ENCODE results near the gene ZNF770. TPM values are rescaled to one million over a fixed set of nuclear protein-coding genes. Genes with fewer than 3 reads are reported as not detected.
"Not testable (repeated sequence)": the region's sequence is repeated elsewhere in the genome, so short reads cannot be mapped to it uniquely, and the experiment has no call there.

ZNF770 gene
- total RNA-seq, 1 donor: 34.7 TPM

DNA sequence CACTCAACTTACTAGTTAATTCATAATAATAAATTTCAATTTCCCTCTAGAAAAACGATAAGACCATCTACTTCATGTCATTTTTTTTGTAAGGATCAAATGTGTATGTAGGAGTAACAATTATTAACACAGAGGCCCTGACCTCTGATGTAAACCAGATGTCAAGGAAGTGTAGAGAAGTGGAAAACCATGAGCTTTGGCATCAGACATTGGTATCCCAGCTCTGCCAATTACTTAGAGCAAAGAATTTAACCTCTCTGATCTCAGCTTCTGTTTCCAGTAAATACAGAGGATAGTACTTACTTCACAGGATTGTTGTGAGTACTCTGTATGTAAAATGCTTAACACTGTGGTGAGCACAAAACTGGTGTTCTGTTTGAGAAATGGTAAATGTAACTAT is 36.1 kb downstream of the ZNF770 start:
- no peaks in the 10 kb centered on the region for H3K4me1 ChIP-seq (ENCODE audit: insufficient read depth, low read length)
- TF ChIP-seq, protein P1, sequence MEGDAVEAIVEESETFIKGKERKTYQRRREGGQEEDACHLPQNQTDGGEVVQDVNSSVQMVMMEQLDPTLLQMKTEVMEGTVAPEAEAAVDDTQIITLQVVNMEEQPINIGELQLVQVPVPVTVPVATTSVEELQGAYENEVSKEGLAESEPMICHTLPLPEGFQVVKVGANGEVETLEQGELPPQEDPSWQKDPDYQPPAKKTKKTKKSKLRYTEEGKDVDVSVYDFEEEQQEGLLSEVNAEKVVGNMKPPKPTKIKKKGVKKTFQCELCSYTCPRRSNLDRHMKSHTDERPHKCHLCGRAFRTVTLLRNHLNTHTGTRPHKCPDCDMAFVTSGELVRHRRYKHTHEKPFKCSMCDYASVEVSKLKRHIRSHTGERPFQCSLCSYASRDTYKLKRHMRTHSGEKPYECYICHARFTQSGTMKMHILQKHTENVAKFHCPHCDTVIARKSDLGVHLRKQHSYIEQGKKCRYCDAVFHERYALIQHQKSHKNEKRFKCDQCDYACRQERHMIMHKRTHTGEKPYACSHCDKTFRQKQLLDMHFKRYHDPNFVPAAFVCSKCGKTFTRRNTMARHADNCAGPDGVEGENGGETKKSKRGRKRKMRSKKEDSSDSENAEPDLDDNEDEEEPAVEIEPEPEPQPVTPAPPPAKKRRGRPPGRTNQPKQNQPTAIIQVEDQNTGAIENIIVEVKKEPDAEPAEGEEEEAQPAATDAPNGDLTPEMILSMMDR (IDR thresholded peaks at IDR 0.05; ENCODE audit: extremely low read depth, low read depth, low read length): no peak
- no peak overlapping the region for H3K4me3 ChIP-seq (ENCODE audit: insufficient read depth, low read length)
- DNase-seq (ENCODE audit: insufficient read length, low spot score, missing footprints): no peak
- no peak overlapping the region for H3K4me2 ChIP-seq (ENCODE audit: insufficient read depth, low read length)
- peaks cover 6% of the 10 kb centered on the region for H4K20me1 ChIP-seq (ENCODE audit: insufficient read depth, low read length)
- H3K36me3 ChIP-seq (ENCODE audit: insufficient read depth, low read length): peaks cover 16% of the 10 kb centered on the region
- H3K9me3 ChIP-seq (ENCODE audit: low read depth, low read length): no peaks in the 10 kb centered on the region
- no peak overlapping the region for H2AFZ ChIP-seq (ENCODE audit: low read length)
- H3K27ac ChIP-seq (ENCODE audit: low read depth, low read length): no peak overlapping the region
- H3K27me3 ChIP-seq (ENCODE audit: insufficient read depth, low read length): no peaks in the 10 kb centered on the region
- H3K79me2 ChIP-seq (ENCODE audit: insufficient read depth, low read length): peaks cover 4% of the 10 kb centered on the region

DNA sequence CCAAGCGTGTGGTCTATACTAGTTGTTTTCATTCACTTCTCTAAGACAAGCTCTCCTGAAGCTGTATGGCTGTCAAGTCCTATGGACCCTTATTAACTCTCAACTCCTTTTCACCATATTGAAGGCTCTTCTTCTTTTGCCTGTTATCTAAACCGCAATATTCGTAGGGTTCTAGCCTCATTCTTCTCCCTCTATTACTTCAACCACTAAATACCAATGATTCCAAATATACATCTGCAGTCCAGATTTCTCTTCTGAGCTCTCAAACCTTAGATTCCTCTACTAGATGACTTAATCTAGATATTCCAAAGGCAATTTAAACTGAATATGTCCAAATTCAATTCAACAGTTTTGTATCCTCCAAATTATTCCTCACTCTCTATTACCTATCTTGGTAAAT is 43.2 kb downstream of the ZNF770 start:
- no peak overlapping the region for H3K27ac ChIP-seq (ENCODE audit: low read depth, low read length)
- peaks cover 6% of the 10 kb centered on the region for H4K20me1 ChIP-seq (ENCODE audit: insufficient read depth, low read length)
- no peaks in the 10 kb centered on the region for H3K9me3 ChIP-seq (ENCODE audit: low read depth, low read length)
- no peaks in the 10 kb centered on the region for H3K27me3 ChIP-seq (ENCODE audit: insufficient read depth, low read length)
- H3K79me2 ChIP-seq (ENCODE audit: insufficient read depth, low read length): no peaks in the 10 kb centered on the region
- peaks cover 13% of the 10 kb centered on the region for H3K36me3 ChIP-seq (ENCODE audit: insufficient read depth, low read length)
- no peak overlapping the region for H2AFZ ChIP-seq (ENCODE audit: low read length)
- no peak overlapping the region for H3K4me2 ChIP-seq (ENCODE audit: insufficient read depth, low read length)
- TF ChIP-seq, protein P1 (IDR thresholded peaks at IDR 0.05; ENCODE audit: extremely low read depth, low read depth, low read length): no peak
- DNase-seq (ENCODE audit: insufficient read length, low spot score, missing footprints): no peak
- peaks cover 7% of the 10 kb centered on the region for H3K4me1 ChIP-seq (ENCODE audit: insufficient read depth, low read length)
- no peak overlapping the region for H3K4me3 ChIP-seq (ENCODE audit: insufficient read depth, low read length)

DNA sequence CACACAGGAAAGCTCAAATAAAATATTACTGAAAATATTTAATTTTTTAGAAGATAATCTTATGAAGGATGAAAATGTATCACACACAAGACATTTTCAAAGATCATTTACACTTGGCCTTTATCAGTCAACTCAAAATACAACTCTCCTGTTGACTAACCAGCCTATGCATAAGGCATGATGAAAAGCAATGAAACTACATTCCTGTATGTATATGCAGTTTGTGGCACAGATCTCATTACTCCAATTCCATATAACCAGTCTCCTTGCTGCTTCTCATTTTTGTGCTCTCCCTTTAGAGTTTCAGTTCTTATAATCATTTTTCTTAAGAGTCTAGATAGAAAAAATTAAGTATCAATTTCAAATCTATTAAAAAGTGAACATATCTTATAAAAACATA is 44.4 kb downstream of the ZNF770 start:
- Histone ChIP-seq H4K20me1 (ENCODE audit: insufficient read depth, low read length) (peaks cover 6% of the 10 kb centered on the region), H3K4me3 (ENCODE audit: insufficient read depth, low read length) (no peak overlapping the region), H3K36me3 (ENCODE audit: insufficient read depth, low read length) (peaks cover 20% of the 10 kb centered on the region), H3K27ac (ENCODE audit: low read depth, low read length) (no peak overlapping the region), H3K4me2 (ENCODE audit: insufficient read depth, low read length) (no peak overlapping the region), H3K4me1 (ENCODE audit: insufficient read depth, low read length) (peaks cover 7% of the 10 kb centered on the region), H2AFZ (ENCODE audit: low read length) (no peak overlapping the region), H3K9me3 (ENCODE audit: low read depth, low read length) (no peaks in the 10 kb centered on the region), H3K79me2 (ENCODE audit: insufficient read depth, low read length) (no peaks in the 10 kb centered on the region), H3K27me3 (ENCODE audit: insufficient read depth, low read length) (no peaks in the 10 kb centered on the region)
- TF ChIP-seq, protein P1 (IDR thresholded peaks at IDR 0.05; ENCODE audit: extremely low read depth, low read depth, low read length): no peak
- no peak for DNase-seq (ENCODE audit: insufficient read length, low spot score, missing footprints)

DNA sequence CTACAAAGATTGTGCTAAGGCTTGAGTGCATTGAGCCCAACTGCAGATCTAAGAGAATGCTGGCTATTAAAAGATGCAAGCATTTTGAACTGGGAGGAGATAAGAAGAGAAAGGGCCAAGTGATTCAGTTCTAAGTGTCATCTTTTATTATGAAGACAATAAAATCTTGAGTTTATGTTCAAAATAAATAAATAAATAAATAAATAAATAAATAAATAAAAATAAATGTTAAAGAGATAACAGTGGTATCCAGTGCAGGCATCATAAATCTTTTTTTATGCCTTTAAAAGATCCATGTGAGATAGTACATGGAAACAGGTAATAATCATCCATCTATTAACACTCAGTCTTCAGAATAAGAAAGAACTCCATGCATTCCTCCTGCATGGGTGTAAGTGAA is 44.8 kb downstream of the ZNF770 start:
- not testable (repeated sequence) for H3K4me1 ChIP-seq (ENCODE audit: insufficient read depth, low read length)

More for the DNA sequence above, 44.8 kb downstream of the ZNF770 start:
- not testable (repeated sequence) for H3K27me3 ChIP-seq (ENCODE audit: insufficient read depth, low read length); H3K4me2 ChIP-seq (ENCODE audit: insufficient read depth, low read length); H3K9me3 ChIP-seq (ENCODE audit: low read depth, low read length); H3K27ac ChIP-seq (ENCODE audit: low read depth, low read length); H2AFZ ChIP-seq (ENCODE audit: low read length); H3K79me2 ChIP-seq (ENCODE audit: insufficient read depth, low read length); H3K4me3 ChIP-seq (ENCODE audit: insufficient read depth, low read length); DNase-seq (ENCODE audit: insufficient read length, low spot score, missing footprints); H4K20me1 ChIP-seq (ENCODE audit: insufficient read depth, low read length)
- peaks cover 24% of the 10 kb centered on the region for H3K36me3 ChIP-seq (ENCODE audit: insufficient read depth, low read length)

Data from osteoblast (primary cell).